H7 (cell line): ENCODE measurements around the gene XPNPEP1. TPM values are rescaled to one million over a fixed set of nuclear protein-coding genes. Genes with fewer than 3 reads are reported as not detected.
A peak's percentile ranks its signal among the peaks of the same experiment; 100 is the strongest.

Experiments used
- DNase-seq: peaks from one replicate; pipeline ENCODE4 v3.0.0; 2012
- H3K27me3 ChIP-seq: 2 replicates; pipeline ENCODE4 v1.6.0; 2011; ENCODE audit warnings: mild to moderate bottlenecking, low read length; ENCODE audit not compliant: control insufficient read depth, insufficient read depth
- H3K36me3 ChIP-seq: replicated peaks from 2 replicates; pipeline ENCODE4 v1.5.1; 2011; ENCODE audit warnings: low read length; ENCODE audit not compliant: control insufficient read depth, insufficient read depth
- H3K4me3 ChIP-seq: 2 replicates; pipeline ENCODE4 v1.5.1; 2011; ENCODE audit warnings: low read depth, mild to moderate bottlenecking, control low read depth, low read length, moderate library complexity; ENCODE audit not compliant: insufficient read depth
- total RNA-seq: library from RNA; depleted of rRNA; stranded (reverse); fragments of >200 nt; shearing (Covaris generic); gene quantifications from 2 replicates; pipeline ENCODE4 v1.2.3, GENCODE V29; 2014

The XPNPEP1 gene
- total RNA-seq, 1 experiment from 2014 or later: 68.9 TPM

DNA sequence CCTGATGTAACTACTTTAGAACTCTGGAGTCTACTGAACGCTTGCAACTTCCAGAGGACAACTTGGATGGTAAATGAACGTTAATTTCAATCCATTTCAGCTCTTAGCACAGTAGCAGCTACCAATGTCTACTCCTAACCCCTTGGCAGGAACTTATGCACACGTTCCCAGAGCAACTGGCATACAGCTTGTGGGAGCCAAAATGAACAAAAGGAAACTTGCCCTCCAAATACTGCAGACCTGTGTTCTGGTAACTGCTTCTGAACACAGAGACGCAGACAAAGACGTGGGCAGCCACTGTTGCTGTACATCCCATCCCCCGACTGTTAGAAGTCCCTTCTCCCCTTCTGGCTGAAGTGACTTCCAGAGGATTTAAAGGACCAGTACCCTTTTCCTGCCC, 61.3 kb downstream of the XPNPEP1 start:
- DNase-seq: no peak
- Histone ChIP-seq H3K27me3 (no peaks in the 10 kb centered on the region), H3K36me3 (no peaks in the 10 kb centered on the region; the same call in 1 of the 2 replicates), H3K4me3 (no peak overlapping the region)

DNA sequence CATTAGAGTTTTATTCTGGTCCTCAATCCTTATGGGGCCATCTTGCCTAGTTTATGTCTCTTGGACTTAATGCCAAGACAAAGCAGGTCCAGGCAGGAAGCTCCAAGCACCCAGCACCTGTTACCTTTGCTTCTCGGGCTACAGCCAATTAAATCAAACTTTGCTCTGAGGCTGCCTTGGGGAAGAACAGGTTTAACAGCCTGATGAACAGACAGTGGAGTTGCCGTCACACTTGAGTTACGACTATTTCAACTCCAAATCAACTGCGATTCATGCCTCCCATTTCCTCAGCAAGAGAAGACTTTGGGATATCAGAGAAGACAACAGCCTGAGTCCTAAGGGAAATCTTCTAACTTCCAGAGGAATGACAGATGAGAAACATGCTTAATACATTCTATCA, 62.2 kb downstream of the XPNPEP1 start:
- no peaks in the 10 kb centered on the region for H3K27me3 ChIP-seq
- no peak overlapping the region for H3K4me3 ChIP-seq
- no peak for DNase-seq
- H3K36me3 ChIP-seq: no peaks in the 10 kb centered on the region; the same call in 1 of the 2 replicates

DNA sequence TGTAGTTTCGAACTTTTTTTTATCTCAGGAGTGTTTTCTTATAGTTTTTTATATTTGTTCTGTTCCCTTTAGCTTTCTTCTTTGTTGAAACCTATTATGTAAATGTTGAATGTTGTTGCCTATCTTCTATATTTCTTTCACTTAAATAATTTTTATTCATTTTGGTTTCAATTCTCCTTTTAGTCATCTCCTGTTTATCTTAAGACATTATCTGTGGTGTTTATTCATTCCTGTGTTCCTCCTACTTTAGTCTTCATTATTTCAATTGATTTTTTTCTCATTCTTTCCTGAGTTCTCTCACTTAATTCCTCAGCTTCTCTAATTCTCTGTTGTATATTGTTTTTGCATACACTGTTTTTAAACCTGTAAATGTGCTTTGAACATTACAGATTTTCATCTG, 64.1 kb downstream of the XPNPEP1 start:
- no peaks in the 10 kb centered on the region for H3K27me3 ChIP-seq
- H3K4me3 ChIP-seq: no peak overlapping the region
- no peak for DNase-seq

DNA sequence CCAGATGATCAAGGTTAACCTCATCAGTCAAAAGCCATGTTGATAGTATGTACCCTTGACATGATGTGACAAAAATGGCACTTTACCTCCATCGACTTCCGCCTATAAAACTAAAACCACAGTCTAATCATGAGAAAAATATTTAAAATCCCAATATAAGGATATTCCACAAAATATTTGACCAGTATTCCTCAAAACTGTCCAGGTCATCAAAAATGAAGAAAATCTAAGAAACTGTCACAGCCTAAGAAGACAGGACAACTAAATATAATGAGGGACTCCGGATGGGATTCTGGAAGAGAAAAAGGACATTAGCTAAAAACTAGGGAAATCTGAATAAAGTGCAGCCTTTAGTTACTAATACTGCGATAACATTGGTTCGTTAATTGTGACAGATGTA, 67.6 kb downstream of the XPNPEP1 start:
- Histone ChIP-seq H3K27me3 (no peaks in the 10 kb centered on the region; the same call in 1 of the 2 replicates), H3K36me3 (no peaks in the 10 kb centered on the region), H3K4me3 (no peak overlapping the region)
- DNase-seq: no peak

More for the DNA sequence above, 64.1 kb downstream of the XPNPEP1 start:
- no peaks in the 10 kb centered on the region for H3K36me3 ChIP-seq

DNA sequence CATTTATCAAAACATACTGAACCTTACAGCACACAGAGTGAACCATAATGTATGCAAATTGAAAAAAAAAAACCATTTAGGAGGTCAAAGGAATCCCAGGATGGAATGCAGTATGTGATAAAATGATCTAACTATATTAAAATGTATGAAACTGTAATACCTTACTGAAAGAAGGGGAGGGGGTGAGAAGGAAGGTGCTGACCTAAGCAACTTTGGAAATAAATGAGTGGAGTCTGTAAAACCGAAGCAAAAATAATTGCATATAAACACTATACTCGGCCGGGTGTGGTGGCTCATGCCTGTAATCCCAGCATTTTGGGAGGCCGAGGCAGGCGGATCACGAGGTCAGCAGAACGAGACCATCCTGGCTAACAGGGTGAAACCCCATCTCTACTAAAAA, 69.4 kb downstream of the XPNPEP1 start:
- Histone ChIP-seq H3K4me3 (no peak overlapping the region), H3K36me3 (no peaks in the 10 kb centered on the region), H3K27me3 (no peaks in the 10 kb centered on the region; the same call in 1 of the 2 replicates)
- no peak for DNase-seq

DNA sequence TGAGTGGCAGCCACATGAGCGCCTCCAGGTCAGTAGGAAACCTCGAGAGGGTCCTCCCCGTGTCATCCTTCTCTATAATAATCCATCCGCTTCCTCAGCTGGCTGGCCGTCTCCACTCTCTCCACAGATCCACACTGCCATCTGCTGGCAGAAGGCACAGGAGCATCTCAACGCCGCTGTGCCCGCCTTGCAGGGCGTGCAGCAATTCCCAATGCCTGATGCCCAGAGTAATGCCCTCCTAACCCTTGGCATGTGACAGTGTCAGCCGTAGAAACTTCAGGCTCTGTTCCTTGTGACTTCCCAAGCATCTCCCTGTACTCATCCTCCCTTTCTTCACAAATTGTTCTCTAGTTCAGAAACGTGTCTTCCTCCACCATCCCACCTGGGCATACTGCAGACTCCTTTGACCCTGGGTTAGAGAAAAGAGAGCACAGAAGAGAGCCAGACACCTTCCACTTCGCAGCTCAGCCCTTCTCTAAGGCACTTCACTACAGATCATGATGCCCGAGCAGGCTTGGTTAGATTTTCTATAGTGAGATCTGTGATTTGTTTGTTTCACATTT, 70.8 kb downstream of the XPNPEP1 start:
- H3K27me3 ChIP-seq: no peaks in the 10 kb centered on the region; the same call in 1 of the 2 replicates

DNA sequence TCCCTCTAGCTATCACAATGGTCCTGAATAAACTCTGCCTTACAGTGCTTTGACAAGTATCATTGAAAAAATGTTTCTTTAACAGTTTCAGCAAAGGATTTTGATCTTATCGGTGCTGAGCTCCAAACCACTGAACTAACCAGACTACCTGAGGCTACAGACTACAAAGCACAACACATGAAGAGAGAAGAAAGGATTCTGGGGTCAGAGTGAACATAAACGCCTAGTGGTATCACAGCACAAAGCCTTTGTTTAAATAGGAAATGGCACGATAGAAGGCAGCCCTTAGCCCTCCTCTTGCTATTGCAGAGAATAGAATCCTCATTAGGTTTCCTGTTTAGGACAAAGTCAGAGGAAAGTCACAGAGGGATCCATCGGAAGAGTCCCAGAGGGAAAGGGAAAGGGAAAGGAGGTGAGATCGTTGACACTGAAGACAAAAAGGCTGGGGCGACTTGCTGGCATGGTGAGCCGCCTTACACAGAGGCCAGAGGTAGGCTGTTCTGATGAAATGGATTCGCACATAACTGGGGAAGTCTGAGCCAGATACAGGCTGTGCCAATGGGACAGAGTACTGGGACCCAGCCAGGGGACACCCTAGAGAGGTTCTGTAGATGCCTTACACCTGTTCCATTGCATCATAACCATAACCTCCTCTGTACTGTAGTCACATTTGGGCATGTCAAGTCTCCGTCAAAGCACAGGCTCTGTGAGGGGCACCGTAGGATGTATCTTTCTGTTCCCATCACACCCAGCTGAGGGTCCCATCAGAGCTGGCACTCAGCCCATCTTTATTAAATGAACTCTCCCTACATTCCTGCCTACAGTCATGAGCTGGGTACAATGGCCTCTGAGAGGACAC, 71.5 kb downstream of the XPNPEP1 start:
- Histone ChIP-seq H3K36me3 (no peaks in the 10 kb centered on the region), H3K4me3 (no peak overlapping the region), H3K27me3 (no peaks in the 10 kb centered on the region; the same call in 1 of the 2 replicates)
- no peak for DNase-seq

More for the DNA sequence above, 70.8 kb downstream of the XPNPEP1 start:
- DNase-seq: peak; percentile 75
- no peak overlapping the region for H3K4me3 ChIP-seq
- no peaks in the 10 kb centered on the region for H3K36me3 ChIP-seq

DNA sequence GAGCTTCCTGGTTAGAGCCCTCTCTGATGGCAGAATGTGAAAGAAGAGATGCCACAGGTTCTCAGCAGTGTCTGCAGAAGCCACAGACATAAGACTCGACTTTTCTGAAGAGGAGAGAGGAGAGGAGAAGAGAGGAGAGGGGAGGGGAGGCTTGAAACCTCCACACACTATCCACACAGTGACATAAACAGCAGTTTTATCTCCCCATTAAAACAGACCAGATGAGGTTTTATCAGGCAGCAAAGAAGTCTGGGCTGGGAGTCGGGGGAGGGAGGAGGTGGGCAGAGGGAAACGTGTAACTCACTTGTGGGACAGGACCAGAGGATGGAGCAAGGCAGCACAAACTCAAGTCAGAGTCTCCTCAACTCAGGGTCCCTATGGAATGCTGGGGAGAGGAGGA, 76.5 kb downstream of the XPNPEP1 start:
- DNase-seq: no peak
- H3K4me3 ChIP-seq: no peak overlapping the region
- no peaks in the 10 kb centered on the region for H3K36me3 ChIP-seq
- no peaks in the 10 kb centered on the region for H3K27me3 ChIP-seq

DNA sequence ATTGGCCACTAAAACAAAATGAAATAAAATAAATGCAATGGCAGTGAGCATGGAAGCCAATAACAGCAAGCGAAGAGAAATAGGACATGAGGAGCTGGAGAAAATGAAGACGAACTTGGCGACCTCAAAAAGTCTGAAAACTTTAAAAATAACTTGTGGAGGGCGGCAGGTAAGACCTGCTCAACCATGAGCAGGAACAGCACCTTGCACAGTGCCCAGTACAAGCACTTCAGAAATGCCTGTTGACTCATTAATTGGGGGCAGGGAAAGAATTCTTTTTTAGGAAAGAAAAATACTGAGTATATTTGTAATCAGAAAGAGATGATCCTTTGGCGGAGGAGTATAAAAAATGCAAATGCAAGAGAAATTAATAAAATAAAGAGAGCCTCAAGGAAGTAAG, 78.0 kb downstream of the XPNPEP1 start:
- no peaks in the 10 kb centered on the region for H3K27me3 ChIP-seq
- no peaks in the 10 kb centered on the region for H3K36me3 ChIP-seq
- H3K4me3 ChIP-seq: no peak overlapping the region
- no peak for DNase-seq

DNA sequence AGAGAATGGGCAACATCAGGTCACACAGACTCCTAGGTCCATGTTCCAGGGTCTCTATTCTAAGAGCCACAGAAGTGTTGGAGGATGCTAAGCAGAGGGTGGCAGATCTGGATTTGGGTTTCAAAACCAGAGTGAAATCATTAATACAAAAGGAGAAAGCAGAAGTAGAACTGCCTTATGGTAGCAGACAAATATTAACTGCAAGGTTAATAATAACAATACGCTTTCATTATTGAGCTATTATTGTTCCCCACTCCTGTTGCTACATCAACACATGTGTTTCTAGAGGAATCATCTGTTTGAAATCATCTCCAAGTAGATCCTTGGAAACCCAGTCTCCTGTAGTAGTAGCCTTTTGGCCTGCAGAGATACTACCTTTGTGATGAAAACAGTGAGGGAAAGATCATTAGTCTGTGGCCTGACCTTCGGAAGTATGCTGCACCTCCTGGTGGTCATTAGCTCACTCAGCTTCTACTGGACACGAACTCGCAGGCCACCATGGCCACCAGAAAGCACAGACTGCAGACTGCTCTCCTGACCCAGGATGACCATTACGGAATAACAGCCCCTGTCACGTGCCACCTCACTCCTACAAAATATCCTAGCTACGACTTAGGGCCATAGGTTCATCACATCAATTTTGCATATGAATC, 84.6 kb downstream of the XPNPEP1 start:
- Histone ChIP-seq H3K27me3 (no peaks in the 10 kb centered on the region), H3K36me3 (no peaks in the 10 kb centered on the region), H3K4me3 (no peak overlapping the region)
- no peak for DNase-seq

DNA sequence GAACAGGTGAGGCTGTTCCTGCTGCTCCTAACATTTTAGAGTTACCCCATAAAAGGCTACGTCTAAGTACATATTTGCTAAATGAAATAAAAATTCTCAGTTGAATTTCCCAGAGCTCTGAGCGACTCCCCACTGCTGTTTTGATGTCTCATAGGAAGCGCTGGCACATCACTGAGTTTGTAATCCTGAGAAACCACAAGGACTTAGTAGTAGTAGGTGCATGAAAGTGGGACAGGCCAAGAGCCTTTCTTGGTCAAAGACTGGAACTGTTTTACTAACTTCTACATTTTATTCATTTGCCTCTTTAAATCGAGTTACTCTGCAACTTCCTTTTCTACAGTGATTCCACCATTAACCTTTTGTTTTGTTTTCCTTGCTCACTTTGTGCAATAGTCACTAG, 85.9 kb downstream of the XPNPEP1 start:
- no peaks in the 10 kb centered on the region for H3K27me3 ChIP-seq
- H3K4me3 ChIP-seq: no peak overlapping the region
- DNase-seq: no peak
- no peaks in the 10 kb centered on the region for H3K36me3 ChIP-seq

DNA sequence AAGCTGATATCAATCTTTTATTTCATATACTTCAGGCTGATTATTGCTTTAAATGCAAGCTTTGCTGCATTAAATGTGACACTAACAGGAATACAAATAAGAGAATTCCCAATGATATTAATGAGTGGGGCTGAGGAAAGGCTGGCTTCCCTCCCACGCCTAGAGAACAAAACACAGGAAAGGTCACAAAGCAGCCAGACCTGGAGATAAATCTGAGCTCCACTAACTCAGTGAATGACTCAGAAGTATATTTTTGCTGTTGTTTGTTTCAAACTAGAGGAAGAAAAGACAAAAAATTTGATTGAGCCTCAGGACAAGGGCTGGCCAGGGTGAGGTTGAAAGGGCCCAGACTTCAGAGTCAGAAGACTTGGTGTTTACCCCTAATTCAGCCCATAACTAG, 88.1 kb downstream of the XPNPEP1 start:
- Histone ChIP-seq H3K27me3 (no peaks in the 10 kb centered on the region), H3K4me3 (no peak overlapping the region), H3K36me3 (no peaks in the 10 kb centered on the region)
- DNase-seq: no peak

DNA sequence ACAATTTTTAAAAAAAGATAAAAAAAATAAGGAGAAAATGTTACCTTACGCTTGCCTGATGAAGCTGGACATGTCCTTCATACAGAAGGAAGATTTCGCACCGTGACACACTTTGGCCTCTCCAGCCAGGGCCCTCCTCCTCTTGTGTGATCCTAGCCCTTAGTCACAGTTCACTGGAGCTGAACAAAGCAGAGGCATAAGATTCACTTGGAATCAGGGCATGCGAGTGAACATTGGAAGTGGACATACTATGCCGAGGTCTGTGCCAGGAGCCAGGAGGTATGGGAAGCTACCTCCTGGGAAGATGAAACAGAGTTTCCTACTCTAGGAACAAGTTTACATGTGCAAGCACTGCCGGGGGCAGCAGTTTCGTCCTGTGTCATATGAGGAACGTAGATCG, 91.5 kb downstream of the XPNPEP1 start:
- no peak overlapping the region for H3K4me3 ChIP-seq

DNA sequence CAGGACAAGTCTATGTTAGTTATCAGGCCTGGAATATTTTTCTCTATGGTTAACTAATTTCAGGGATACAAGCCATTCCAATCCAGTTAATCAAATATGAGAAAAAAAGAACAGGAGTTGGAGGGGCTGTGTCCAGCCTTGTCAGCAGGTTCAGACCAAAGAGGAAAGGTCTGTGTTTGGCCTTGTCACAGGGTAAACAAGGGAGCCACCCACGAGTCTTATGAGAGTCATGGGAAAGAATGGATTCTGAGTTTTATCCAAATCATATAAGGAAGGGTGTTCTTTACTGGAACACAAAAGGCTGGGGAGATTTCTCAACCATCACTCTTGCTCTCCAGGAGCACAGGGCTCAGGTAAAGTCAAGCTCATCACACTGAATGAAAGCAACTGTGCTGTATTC, 99.1 kb downstream of the XPNPEP1 start:
- H3K27me3 ChIP-seq: no peaks in the 10 kb centered on the region
- H3K4me3 ChIP-seq: no peak overlapping the region
- H3K36me3 ChIP-seq: no peaks in the 10 kb centered on the region
- DNase-seq: no peak

More for the DNA sequence above, 91.5 kb downstream of the XPNPEP1 start:
- Histone ChIP-seq H3K27me3 (no peaks in the 10 kb centered on the region), H3K36me3 (no peaks in the 10 kb centered on the region)
- no peak for DNase-seq

DNA sequence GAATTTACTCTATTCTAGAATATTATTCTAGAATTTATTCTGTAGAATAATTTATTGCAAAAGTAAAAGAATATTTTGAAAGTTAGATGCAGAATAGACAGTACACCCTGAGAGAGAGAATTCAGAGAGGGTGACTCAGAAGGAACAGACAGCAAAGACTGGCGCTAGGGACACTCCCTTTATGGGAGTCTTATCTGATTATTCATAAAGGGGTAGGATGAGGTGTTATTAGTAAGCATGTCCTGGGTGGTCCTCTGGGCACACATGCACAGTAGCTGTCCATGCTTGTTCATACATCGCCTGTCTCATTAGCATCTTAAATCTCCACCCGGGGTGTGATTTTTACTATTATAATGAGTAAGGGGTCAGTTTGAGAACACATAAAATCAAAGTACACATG, 100.1 kb downstream of the XPNPEP1 start:
- no peak for DNase-seq
- H3K27me3 ChIP-seq: no peaks in the 10 kb centered on the region
- H3K4me3 ChIP-seq: no peak overlapping the region
- H3K36me3 ChIP-seq: no peaks in the 10 kb centered on the region
